NCI-H1694 (cell line): Measurements from ENCODE around the gene ITPR1.
"Not testable (repeated sequence)": the region's sequence is repeated elsewhere in the genome, so short reads cannot be mapped to it uniquely, and the experiment has no call there.

Source experiments
- DNase-seq: peaks from one replicate; lab custom pipeline; 2025; lab: John Stamatoyannopoulos, UW

Gene ITPR1

DNA sequence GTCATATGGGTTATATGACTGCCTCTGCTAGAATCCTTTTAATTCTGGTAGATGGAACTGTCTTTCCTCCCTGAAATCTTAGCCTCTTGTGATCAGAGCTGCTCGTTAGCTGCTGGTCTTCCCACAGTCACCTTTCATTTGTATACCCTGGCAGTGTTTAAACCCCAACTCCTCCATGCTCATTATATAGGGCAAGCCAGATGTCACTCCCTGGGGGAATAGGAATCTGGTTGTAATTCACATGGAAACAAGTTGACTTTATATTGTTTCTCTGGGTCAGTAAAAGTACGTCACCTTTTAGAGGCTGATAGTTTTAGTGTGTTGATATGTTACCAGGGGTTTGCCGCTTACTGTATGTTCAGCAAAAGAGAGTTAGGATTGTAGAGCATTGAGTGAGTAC lies 103.5 kb downstream of the ITPR1 start:
- DNase-seq: no peak

DNA sequence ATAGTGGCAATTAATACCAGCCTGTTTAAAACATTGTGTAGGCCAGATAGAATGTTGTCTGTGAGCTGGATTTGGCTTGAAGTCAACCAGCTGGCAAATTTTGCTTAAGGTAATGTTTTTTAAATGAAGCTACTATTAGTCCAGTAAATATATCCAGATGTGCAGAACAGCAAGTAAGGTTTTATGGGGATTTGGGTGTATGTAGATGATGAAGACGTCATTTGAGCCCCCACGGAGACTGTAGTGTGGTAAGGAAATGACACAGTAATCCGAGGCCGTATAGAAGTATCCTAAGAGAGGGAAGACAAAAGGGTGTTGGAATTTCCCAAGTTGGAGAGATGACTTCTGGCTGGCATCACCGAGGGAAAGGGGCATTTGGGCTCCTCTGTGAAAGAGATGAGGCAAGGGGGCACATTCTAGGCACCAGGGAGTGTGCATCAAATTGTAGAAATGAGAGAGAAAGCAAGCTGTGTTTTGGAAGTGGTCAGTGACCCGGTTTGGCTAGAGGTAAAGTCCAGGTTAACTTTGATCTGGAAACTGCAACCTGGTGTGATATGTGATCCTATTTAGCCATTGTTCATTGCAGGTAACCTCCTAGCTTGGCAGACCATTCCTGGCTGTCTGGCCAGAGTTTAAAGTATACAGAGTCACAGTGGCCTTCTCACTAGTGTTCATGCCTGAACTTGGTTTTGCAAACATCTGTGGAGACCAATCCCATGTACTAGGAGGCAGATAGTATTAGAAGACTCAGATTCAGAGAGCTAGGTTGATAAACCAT lies 104.2 kb downstream of the ITPR1 start:
- DNase-seq: no peak

DNA sequence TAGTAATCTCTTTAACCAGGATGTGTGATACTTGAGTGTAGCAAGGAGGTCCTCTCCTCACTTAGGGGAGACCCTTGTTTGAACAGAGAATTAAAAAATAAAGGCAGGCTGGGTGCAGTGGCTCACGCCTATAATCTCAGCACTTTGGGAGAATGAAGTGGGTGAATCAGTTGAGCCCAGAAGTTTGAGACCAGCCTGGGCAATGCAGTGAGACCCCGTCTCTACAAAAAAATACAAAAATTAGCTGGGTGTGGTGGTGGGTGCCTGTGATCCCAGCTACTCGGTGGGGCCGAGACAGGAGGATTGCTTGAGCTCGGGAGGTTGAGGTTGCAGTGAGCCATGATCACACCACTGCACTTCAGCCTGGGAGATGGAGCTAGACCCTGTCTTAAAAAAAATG lies 105.1 kb downstream of the ITPR1 start:
- not testable (repeated sequence) for DNase-seq

DNA sequence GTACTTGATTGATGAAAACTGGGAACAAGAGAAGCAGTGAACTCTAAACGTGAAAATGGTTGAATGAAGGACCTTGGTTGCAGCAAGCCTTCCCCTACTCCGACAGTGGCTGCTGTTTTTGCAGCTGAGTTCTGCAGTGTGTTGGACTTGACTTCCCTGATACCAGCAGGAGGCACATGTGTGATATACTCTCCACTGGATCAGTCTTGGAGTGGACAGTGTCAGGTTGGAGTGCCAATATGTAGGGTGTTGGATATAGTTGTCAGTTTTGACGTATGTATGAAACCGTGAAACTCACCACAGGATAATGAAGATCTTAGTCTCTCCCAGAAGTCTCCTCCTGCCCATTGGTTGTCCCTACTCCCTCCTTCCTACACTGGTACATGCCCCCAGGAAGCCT lies 106.5 kb downstream of the ITPR1 start:
- no peak for DNase-seq

DNA sequence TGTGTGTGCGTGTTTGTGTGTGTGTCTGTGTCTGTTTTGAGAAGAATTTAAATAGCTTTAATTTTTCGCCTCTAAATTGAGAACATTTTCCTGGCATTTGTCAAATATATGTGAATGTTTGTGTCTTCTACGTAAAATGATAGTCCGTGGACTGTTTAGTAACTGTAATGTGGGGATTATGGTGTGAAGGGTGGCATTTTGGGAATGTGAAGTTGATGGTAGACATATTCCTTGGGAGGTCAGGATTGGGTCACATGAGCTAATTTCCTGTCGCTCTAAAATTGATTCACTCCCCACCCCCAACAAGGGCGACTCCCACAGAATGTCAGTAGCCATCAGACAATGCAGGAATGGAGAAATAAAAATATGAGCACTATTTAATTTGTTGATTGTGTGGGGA lies 107.3 kb downstream of the ITPR1 start:
- no peak for DNase-seq

DNA sequence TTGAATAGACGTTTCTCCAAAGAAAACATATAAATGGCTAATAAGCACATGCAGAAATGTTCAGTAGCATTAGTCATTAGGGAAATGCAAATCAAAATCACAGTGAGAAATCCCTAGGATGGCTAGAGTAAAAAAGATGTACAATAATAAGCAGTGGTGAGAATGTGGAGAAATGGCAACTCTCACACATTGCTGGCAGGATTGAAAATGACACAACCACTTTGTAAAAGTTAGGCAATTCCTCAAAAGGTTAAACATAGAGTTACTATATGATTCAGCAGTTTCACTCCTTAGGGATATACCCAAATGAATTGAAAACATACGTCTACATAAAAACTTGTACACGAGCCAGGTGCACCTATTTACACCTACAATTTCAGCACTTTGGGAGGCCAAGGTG lies 108.7 kb downstream of the ITPR1 start:
- no peak for DNase-seq

DNA sequence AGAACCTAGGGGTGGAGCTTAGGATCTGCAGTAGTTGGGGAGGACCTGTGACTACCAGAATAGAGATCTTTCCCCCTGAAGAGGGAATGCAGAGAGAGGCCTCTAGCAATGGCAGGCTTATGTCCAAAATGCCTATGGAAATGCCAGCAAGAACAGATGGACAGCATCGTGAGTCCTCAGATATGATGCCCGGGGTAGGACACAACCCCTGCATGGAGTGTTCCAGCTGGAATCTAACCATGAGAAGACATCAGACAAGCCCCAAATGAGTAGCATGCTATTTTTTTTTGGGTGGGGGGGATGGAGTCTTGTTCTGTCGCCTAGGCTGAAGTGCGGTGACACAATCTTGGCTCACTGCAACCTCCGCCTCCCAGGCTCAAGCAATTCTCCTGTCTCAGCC lies 111.5 kb downstream of the ITPR1 start:
- DNase-seq: no peak

DNA sequence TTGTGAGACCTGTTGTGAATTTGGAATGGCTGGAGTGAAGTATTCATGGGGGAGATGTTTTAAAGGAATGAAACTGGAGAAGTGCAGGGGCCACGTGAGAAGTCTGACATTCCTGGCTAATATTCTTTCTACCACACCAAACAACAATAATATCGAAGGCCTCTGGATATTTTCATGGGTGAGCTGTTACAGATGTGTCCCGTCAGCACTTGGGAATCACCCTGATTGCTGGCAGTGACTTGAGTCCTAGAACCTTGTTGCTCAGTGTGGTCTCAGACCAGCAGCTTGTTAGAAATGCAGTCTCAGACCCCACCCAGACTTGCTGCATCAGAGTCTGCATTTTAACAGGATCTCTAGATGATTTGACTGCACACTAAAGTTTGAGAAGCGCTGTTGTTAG lies 113.8 kb downstream of the ITPR1 start:
- DNase-seq: no peak

DNA sequence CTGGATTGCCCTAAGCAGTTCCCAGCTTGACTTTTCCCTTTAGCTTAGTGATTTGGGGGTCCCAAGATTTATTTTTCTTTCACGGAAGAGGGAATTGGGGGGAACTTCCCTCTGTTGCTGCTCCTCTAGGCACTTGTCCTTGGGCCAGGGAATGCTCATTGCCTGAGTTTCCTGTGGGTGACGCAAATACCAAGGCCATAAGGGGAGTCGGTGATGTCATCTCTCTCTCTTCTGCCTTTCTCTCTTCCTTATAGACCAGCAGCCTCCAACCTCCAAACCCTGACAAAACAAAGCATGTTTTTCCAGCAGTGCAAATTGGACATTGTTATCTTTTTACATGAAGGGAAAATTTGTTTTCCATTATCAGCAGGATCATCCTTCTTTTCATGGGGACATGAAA lies 120.2 kb downstream of the ITPR1 start:
- no peak for DNase-seq

DNA sequence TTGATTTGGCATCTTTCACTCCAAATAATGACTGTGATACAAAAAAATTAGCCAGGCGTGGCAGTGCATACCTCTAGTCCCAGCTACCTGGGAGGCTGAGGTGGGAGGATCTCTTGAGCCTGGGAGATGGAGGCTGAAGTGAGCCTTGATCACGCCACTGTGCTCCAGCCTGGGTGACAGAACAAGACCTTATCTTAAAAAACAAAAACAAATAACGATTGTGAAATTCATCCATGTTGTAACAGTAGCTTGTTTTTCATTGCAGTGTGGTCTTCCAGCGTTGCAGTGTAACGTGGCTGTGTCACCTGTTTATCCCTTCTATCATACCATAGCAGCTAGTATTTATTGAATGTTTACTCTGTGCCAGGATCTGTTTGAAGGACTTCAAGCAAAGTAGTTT lies 120.9 kb downstream of the ITPR1 start:
- no peak for DNase-seq

DNA sequence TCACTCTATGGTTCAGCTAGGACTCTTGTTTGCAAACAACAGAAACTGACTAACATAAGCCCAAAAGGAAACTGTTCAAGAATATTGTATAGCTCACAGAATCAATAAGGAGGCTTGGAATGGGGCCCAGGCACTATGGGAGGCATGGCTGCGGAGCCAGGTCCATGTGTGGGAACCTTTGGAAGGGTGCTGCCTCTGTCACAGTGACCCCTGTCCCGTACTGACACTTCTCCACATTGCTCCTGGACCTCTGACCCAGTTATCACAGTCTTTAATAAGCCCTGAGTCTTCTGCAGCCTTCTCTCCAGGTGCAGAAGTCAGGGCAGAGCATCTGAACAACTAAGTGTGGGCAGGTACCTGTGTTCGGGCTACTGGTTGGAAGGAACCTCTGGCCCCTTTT lies 121.8 kb downstream of the ITPR1 start:
- DNase-seq: no peak

DNA sequence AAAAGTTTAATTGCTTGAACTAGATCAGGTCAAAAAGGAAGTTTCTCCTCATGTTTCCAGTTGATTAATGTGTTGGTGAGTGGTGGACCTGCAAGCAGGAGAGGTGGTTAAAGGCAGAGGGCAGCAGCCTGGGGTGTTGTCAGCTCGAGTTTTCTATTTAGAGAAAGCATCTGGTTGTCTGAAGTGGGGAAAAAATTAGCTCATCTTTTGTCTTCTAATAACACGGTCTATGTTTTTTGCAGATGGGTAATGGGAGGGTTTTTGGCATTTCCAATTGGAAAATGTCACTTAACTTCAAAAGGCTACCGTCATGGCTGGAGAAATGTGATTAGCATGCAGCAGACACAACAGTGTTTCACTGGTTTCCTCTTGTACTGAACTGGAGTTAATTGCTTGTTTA lies 122.6 kb downstream of the ITPR1 start:
- DNase-seq: no peak

DNA sequence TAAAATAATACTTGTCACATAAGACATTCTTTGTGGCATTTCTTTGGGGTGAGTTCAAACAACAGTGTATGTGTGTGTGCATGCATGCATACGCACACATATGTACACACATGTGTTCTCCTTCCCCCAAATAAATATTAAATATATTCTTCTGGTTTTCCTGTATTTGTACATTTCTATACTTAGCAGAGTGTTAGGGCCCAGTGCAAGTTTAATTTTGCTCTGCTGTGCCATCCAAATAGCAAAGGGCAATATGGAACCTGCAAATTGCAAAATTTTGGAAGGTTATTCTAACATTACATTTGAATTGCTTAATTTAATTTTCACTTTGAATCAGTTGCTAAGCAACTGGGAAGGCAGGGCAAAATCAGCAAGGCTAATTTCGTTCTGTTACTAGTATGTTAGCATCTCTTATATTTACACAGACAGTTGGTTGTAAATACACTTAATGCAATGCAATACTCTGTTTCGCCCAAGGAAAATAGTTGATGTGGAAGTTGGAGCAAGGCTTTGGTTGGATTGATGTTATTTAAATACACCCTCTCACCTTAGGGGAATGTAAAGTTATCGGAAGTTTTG lies 130.4 kb downstream of the ITPR1 start:
- no peak for DNase-seq

DNA sequence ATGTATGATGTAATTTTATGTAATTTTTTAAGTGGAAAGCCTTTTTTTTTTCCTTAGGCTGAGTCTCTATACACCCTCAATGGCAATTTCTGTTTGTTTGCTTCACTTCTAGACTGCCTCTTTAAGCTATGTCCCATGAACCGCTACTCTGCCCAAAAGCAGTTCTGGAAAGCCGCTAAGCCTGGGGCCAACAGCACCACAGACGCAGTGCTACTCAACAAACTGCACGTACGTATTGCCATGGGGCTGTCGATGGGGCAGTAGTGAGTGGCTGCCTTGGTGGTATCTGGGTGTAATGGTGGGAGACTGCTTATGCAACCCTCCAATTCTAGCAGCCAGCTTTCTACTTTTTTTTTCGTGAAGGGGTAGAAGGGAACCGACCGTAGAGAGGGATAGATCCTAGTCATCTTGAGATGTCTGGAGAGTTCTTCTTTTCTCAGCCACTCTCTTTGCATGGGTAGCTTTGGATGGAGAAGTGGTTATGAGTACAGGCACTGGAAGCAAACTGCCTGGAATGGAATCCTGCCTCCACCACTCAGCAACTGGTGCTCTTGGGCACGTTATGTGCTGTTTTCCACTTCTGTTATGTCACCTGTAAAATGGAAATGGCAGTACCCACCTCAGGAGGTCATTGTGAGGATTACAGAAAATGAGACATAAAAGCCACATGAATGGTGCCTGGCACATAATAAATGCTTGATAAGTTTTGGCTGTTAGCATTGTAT lies 134.7 kb downstream of the ITPR1 start:
- no peak for DNase-seq

DNA sequence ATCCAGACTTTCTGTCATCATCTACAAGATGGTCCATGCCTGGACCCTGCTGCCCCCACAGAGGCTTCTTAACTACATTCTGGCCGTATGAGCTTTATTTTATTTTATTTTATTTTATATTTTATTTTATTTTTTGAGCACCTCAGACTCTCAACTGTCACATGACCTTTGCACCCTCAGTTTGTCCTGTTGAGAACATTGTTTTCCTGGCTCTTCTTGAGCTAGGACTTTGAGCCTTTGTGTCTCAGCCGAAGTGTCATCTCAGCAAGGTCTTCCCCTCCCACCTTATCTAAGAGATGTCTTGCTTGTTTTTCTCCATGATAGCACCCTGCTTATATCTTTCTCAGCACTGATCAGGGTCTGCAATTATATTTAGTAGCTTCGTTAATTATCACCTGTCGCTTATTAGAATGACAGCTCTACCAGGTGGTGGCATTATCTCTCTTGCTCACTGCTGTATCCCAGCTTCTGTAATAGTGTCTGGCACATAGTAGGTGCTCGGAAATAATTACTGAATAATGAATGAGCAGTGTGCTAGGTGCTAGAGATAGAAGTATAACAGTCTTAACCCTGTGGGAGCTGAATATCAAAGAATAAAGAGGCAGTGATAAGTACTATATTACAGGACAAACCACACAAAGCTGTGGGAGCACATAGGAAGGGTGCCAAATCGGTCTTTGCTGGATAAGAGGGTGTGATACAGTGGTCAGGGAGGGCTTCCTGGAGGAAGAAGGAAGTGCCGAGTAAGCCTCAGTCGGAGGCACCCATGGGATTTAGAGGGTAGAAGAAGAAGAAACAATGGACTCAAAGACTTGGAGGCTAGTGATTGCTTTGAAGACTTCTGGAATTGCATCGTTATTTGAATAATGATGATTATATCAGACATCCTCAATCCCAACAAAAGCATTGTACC lies 136.2 kb downstream of the ITPR1 start:
- no peak for DNase-seq

DNA sequence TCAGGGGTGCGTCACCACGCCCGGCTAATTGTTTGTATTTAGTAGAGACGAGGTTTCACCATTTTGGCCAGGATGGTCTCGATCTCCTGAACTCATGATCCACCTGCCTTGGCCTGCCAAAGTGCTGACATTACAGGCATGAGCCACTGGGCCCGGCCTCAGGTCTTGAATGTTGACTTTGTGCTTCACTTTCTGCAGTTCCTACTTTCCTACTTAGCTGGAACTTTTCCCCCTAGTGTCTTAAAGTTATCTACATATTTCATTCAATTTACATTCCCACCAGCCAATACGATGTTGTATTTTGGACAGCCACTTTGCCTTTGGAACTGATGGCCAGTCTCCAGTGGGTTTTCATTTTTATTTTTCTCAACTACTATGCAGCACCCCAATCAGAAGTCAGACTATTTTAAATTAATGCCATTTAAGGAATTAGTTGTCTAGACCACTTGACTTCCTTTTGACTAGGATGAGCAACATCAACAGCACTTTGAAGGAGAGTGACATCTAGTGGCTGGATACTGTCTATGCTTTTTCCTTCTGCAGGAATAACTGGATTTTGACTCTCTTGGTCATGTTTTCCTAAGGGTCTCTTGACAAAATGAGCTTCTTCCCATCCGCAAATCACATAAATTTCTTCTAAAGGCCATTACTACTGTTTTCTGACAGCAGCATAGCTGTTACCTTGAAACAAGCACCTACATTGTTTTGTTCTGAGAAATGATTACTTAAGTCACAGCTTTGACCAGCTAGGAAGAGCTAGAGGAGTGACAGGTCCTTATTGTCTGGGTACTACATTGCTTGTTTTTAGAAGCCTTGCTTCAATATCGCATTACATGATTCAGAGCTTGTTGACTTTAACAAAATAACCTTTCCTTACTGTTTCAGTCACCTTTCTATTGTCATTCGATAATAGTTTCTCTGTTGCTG lies 140.2 kb downstream of the ITPR1 start:
- DNase-seq: peak; percentile 14

DNA sequence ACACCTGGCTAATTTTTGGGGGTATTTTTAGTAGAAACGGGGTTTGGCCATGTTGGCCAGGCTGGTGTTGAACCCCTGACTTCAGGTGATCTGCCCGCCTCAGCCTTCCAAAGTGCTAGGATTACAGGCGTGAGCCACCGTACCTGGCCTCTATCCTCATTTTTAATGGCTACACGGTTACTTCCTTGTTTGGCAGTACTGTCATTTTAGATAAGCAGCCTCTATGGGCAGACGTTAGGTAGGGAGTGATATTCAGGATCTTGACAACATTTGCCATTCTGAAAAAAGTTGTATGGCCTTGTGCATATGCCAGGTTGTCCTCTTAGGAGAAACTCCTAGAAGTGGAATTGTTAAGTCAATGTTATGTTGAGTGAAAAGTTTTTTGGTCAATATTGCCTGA lies 141.7 kb downstream of the ITPR1 start:
- no peak for DNase-seq

DNA sequence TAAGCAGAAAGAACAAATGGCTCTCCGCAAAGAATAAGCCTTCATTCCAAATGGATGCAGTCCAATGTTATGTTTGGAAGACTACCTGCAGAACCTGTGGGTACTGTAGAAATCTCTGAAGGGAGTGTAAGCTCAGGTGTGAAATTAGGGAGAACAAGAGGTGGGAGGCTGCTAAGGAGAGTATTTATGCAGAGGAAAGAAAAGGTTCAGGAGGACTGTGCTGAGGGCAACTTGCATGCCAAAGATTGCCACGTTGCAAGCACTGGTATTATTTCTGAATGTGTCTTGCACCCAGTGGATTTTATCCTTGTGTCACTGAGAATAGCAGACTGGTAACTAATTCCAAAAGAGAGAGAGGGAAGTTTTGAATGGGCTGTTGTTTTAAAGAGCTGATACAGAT lies 144.1 kb downstream of the ITPR1 start:
- DNase-seq: no peak

DNA sequence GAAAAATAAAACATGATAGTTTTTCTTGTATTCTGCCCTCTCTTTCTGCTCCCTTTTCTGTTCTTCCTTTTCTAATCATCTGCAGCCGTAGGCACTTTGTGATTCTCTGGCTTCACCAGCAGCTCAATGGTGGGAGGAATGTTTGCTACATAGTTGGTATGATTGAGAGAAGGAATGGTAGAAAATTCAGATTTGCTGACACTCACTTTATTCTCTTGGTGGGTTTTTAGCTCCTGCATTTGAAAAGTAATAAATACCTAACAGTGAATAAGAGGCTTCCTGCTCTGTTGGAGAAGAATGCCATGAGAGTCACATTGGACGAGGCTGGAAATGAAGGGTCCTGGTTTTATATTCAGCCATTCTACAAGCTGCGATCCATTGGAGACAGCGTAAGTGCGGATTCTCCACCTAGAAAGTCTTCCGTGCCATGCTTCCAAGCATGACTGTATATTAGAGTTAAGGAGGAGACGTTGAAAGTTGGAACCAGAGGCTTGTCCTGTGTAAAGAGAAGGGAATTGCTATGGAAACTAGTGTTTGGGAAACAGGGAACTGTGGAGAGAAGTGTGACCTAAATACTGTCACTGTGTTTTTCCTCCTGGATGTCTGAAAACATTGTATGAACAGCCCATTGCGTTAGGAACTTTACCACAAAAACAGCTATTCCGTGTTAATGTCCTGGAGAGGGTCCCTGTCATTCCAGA lies 148.9 kb downstream of the ITPR1 start:
- no peak for DNase-seq

DNA sequence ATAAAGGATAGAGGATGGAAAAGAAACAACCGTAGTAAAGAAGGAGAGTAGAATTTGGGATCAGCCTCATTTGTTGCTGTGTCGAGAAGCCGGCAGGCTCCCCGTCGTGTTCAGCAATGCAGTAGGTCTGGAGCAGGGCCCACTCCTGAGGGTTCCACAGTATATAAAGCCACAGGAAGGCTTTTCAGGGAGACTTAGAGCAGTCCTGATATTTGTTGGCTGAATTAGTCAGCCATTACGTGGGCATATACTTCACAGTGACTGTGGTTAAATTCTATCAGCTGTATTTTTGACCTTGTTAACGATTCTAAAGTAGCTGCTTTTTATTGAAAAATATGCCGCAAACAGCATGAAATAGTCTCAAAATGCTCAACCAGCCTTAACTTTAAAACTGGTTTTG lies 149.5 kb downstream of the ITPR1 start:
- no peak for DNase-seq
